Measurements from ENCODE around the gene GPR137. TPM values are rescaled to one million over a fixed set of nuclear protein-coding genes. Genes with fewer than 3 reads are reported as not detected.

GPR137 gene
- total and polyA plus RNA-seq, 9 of the 15 experiments (the other 6 are each of a cell fraction or from before 2014, with no cell fraction given), result 0.32 to 26.7 (median 10.7) TPM

GRCh38 chr11:64251016-64251752 lies 34.5 kb upstream of the GPR137 start, which contains the start of gene PLCB3 (continued):
- no peak for TF ChIP-seq FOXJ2 (tag; IDR thresholded peaks at IDR 0.05)
- TF ChIP-seq, protein P1, sequence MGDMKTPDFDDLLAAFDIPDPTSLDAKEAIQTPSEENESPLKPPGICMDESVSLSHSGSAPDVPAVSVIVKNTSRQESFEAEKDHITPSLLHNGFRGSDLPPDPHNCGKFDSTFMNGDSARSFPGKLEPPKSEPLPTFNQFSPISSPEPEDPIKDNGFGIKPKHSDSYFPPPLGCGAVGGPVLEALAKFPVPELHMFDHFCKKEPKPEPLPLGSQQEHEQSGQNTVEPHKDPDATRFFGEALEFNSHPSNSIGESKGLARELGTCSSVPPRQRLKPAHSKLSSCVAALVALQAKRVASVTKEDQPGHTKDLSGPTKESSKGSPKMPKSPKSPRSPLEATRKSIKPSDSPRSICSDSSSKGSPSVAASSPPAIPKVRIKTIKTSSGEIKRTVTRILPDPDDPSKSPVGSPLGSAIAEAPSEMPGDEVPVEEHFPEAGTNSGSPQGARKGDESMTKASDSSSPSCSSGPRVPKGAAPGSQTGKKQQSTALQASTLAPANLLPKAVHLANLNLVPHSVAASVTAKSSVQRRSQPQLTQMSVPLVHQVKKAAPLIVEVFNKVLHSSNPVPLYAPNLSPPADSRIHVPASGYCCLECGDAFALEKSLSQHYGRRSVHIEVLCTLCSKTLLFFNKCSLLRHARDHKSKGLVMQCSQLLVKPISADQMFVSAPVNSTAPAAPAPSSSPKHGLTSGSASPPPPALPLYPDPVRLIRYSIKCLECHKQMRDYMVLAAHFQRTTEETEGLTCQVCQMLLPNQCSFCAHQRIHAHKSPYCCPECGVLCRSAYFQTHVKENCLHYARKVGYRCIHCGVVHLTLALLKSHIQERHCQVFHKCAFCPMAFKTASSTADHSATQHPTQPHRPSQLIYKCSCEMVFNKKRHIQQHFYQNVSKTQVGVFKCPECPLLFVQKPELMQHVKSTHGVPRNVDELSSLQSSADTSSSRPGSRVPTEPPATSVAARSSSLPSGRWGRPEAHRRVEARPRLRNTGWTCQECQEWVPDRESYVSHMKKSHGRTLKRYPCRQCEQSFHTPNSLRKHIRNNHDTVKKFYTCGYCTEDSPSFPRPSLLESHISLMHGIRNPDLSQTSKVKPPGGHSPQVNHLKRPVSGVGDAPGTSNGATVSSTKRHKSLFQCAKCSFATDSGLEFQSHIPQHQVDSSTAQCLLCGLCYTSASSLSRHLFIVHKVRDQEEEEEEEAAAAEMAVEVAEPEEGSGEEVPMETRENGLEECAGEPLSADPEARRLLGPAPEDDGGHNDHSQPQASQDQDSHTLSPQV (IDR thresholded peaks at IDR 0.05), result no peak; the same call in 1 of the 2 replicates
- TF ChIP-seq, protein P2, sequence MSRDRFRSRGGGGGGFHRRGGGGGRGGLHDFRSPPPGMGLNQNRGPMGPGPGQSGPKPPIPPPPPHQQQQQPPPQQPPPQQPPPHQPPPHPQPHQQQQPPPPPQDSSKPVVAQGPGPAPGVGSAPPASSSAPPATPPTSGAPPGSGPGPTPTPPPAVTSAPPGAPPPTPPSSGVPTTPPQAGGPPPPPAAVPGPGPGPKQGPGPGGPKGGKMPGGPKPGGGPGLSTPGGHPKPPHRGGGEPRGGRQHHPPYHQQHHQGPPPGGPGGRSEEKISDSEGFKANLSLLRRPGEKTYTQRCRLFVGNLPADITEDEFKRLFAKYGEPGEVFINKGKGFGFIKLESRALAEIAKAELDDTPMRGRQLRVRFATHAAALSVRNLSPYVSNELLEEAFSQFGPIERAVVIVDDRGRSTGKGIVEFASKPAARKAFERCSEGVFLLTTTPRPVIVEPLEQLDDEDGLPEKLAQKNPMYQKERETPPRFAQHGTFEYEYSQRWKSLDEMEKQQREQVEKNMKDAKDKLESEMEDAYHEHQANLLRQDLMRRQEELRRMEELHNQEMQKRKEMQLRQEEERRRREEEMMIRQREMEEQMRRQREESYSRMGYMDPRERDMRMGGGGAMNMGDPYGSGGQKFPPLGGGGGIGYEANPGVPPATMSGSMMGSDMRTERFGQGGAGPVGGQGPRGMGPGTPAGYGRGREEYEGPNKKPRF (IDR thresholded peaks at IDR 0.05; ENCODE audit: low read depth, low read length), result no peak
- no peak for TF ChIP-seq ZNF668 (CRISPR knock-in tag; IDR thresholded peaks at IDR 0.05)
- TF ChIP-seq CREBBP (IDR thresholded peaks at IDR 0.05; ENCODE audit: low read depth, low read length), result no peak
- no peak for TF ChIP-seq ZNF830 (CRISPR knock-in tag; IDR thresholded peaks at IDR 0.05)
- no peak for TF ChIP-seq ZNF324 (CRISPR knock-in tag; IDR thresholded peaks at IDR 0.05)
- peak; percentile 62 for TF ChIP-seq POLR2A (conservative IDR thresholded peaks at IDR 0.05)
- TF ChIP-seq MED1 (CRISPR knock-in tag; IDR thresholded peaks at IDR 0.05; ENCODE audit: borderline replicate concordance), result no peak
- TF ChIP-seq NFRKB (IDR thresholded peaks at IDR 0.05; ENCODE audit: low read depth), result no peak
- TF ChIP-seq ZNF140 (CRISPR knock-in tag; IDR thresholded peaks at IDR 0.05), result no peak
- no peak for TF ChIP-seq ZNF77 (CRISPR knock-in tag; IDR thresholded peaks at IDR 0.05)
- TF ChIP-seq EGR1 (conservative IDR thresholded peaks at IDR 0.05), result peak; percentile 42
- TF ChIP-seq PHF8 (IDR thresholded peaks at IDR 0.05; ENCODE audit: borderline replicate concordance, low read length), result peak; percentile 77; the same call in 1 of the 2 replicates
- no peak for TF ChIP-seq OTX1 (CRISPR knock-in tag; IDR thresholded peaks at IDR 0.05)
- peak; percentile 74 for TF ChIP-seq SP1 (CRISPR knock-in tag; IDR thresholded peaks at IDR 0.05)
- TF ChIP-seq PRPF4 (IDR thresholded peaks at IDR 0.05; ENCODE audit: insufficient read depth, low read depth, low read length, poor library complexity, severe bottlenecking), result no peak
- no peak for TF ChIP-seq ZNF354B (CRISPR knock-in tag; IDR thresholded peaks at IDR 0.05)
- TF ChIP-seq, protein P3, sequence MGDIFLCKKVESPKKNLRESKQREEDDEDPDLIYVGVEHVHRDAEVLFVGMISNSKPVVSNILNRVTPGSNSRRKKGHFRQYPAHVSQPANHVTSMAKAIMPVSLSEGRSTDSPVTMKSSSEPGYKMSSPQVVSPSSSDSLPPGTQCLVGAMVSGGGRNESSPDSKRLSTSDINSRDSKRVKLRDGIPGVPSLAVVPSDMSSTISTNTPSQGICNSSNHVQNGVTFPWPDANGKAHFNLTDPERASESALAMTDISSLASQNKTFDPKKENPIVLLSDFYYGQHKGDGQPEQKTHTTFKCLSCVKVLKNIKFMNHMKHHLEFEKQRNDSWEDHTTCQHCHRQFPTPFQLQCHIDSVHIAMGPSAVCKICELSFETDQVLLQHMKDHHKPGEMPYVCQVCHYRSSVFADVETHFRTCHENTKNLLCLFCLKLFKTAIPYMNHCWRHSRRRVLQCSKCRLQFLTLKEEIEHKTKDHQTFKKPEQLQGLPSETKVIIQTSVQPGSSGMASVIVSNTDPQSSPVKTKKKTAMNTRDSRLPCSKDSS (IDR thresholded peaks at IDR 0.05; ENCODE audit: low read depth, partially characterized antibody), result no peak
- no peak for TF ChIP-seq CREB3 (tag; conservative IDR thresholded peaks at IDR 0.05; ENCODE audit: low read depth)
- TF ChIP-seq XRCC5 (IDR thresholded peaks at IDR 0.05; ENCODE audit: low read depth, low read length), result no peak
